PFSK-1 (cell line): ENCODE measurements around the gene RNF217.

Experiments
- FOXP2 ChIP-seq: optimal IDR thresholded peaks from 2 replicates; pipeline ENCODE3; 2011; ENCODE audit warnings: borderline replicate concordance, control low read depth, inconsistent platforms; ENCODE audit not compliant: insufficient read depth; ENCODE audit errors: extremely low read length, extremely low read depth
- POLR2AphosphoS5 ChIP-seq: IDR thresholded peaks from 2 replicates; pipeline ENCODE4 v1.6.1; 2012; ENCODE audit warnings: low read depth, mild to moderate bottlenecking, control low read depth, low read length, moderate library complexity
- REST ChIP-seq, 2 experiments: IDR thresholded peaks; 2 replicates each; pipeline versions ENCODE4 v1.6.1 to v1.8.0; 2011 to 2012; ENCODE audit warnings: low read depth in 2 of 2, low read length in 2 of 2, control low read depth in 1 of 2, inconsistent platforms in 1 of 2, mild to moderate bottlenecking in 1 of 2, moderate library complexity in 1 of 2; ENCODE audit not compliant: insufficient read depth in 1 of 2
- SIN3A ChIP-seq: IDR thresholded peaks from 2 replicates; pipeline ENCODE4 v1.6.1; 2012; ENCODE audit warnings: mild to moderate bottlenecking, low read length, moderate library complexity, borderline replicate concordance; ENCODE audit not compliant: insufficient read depth
- TAF1 ChIP-seq: IDR thresholded peaks from 2 replicates; pipeline ENCODE4 v1.6.1; 2012; ENCODE audit warnings: low read length, control low read depth, borderline replicate concordance; ENCODE audit not compliant: insufficient read depth

RNF217 gene

GRCh38 chr6:124995645-124996325, 33.5 kb downstream of the RNF217 start:
- TF ChIP-seq REST (IDR thresholded peaks at IDR 0.05; ENCODE audit: insufficient read depth in 1 of 2, low read depth in 2 of 2, low read length in 2 of 2) (no peak), TAF1 (no peak), POLR2AphosphoS5 (no peak), FOXP2 (no peak), SIN3A (no peak)

- no peak for TF ChIP-seq REST (IDR thresholded peaks at IDR 0.05; ENCODE audit: insufficient read depth in 1 of 2, low read depth in 2 of 2, low read length in 2 of 2)
- TF ChIP-seq POLR2AphosphoS5: no peak
- no peak for TF ChIP-seq FOXP2
- TF ChIP-seq SIN3A: no peak
- no peak for TF ChIP-seq TAF1
Observed at GRCh38 chr6:124996411-124996810, 34.2 kb downstream of the RNF217 start.

GRCh38 chr6:124997196-124997875, 35.1 kb downstream of the RNF217 start:
- no peak for TF ChIP-seq FOXP2
- TF ChIP-seq POLR2AphosphoS5: no peak
- no peak for TF ChIP-seq SIN3A
- TF ChIP-seq TAF1: no peak
- no peak for TF ChIP-seq REST (IDR thresholded peaks at IDR 0.05; ENCODE audit: insufficient read depth in 1 of 2, low read depth in 2 of 2, low read length in 2 of 2)

- TF ChIP-seq FOXP2: no peak
- no peak for TF ChIP-seq REST (IDR thresholded peaks at IDR 0.05; ENCODE audit: insufficient read depth in 1 of 2, low read depth in 2 of 2, low read length in 2 of 2)
- TF ChIP-seq SIN3A: no peak
- no peak for TF ChIP-seq POLR2AphosphoS5
- no peak for TF ChIP-seq TAF1
Observed at GRCh38 chr6:124999105-124999764, 37.0 kb downstream of the RNF217 start.
